HG03060 (cell line): Measurements from ENCODE around the gene ZC3H12D.
A peak's percentile ranks its signal among the peaks of the same experiment; 100 is the strongest.
"Not testable (repeated sequence)": the region's sequence is repeated elsewhere in the genome, so short reads cannot be mapped to it uniquely, and the experiment has no call there.

Source experiments
- ATAC-seq: cut with Tn5 transposase; IDR thresholded peaks from one replicate; pipeline ENCODE4 v1.9.1; 2021; ENCODE audit warnings: low read depth, moderate number of reproducible peaks; ENCODE audit not compliant: unreplicated experiment

The ZC3H12D gene

GRCh38 chr6:149483849-149484655 lies 762 bp downstream of the ZC3H12D start:
- ATAC-seq, result no peak

GRCh38 chr6:149483334-149483725 lies 1.5 kb downstream of the ZC3H12D start:
- no peak for ATAC-seq

GRCh38 chr6:149482545-149483333 lies 2.1 kb downstream of the ZC3H12D start:
- no peak for ATAC-seq

- ATAC-seq, result no peak
Measured at GRCh38 chr6:149480502-149481280, 4.1 kb downstream of the ZC3H12D start.

GRCh38 chr6:149478631-149479314 lies 6.0 kb downstream of the ZC3H12D start:
- ATAC-seq, result no peak

GRCh38 chr6:149477544-149477943 lies 7.3 kb downstream of the ZC3H12D start:
- no peak for ATAC-seq

- ATAC-seq, result no peak
Measured at GRCh38 chr6:149476789-149477455, 7.9 kb downstream of the ZC3H12D start.

- ATAC-seq, result no peak
Measured at GRCh38 chr6:149474108-149474935, 10.5 kb downstream of the ZC3H12D start.

GRCh38 chr6:149473080-149474052 lies 11.4 kb downstream of the ZC3H12D start:
- no peak for ATAC-seq

GRCh38 chr6:149472241-149472640 lies 12.6 kb downstream of the ZC3H12D start:
- ATAC-seq, result no peak

- ATAC-seq, result peak; percentile 29
Measured at GRCh38 chr6:149471801-149472200, 13.0 kb downstream of the ZC3H12D start.

GRCh38 chr6:149470948-149471347 lies 13.9 kb downstream of the ZC3H12D start:
- ATAC-seq, result no peak

- ATAC-seq, result no peak
Measured at GRCh38 chr6:149468179-149468578, 16.6 kb downstream of the ZC3H12D start.

GRCh38 chr6:149467265-149467664 lies 17.5 kb downstream of the ZC3H12D start:
- ATAC-seq, result no peak

- ATAC-seq, result no peak
Measured at GRCh38 chr6:149464411-149464810, 20.4 kb downstream of the ZC3H12D start.

- no peak for ATAC-seq
Measured at GRCh38 chr6:149463781-149464180, 21.0 kb downstream of the ZC3H12D start.

- not testable (repeated sequence) for ATAC-seq
Measured at GRCh38 chr6:149462712-149463111, 22.1 kb downstream of the ZC3H12D start.

- ATAC-seq, result no peak
Measured at GRCh38 chr6:149461670-149462069, 23.1 kb downstream of the ZC3H12D start.
